GM18870 (cell line): Measurements from ENCODE around the gene CYP1B1.
"Not testable (repeated sequence)": the region's sequence is repeated elsewhere in the genome, so short reads cannot be mapped to it uniquely, and the experiment has no call there.

Experiments used
- ATAC-seq: cut with Tn5 transposase; IDR thresholded peaks from one replicate; pipeline ENCODE4 v1.9.1; 2021; ENCODE audit warnings: moderate library complexity; ENCODE audit not compliant: unreplicated experiment

Gene CYP1B1

GRCh38 chr2:38075507-38076151 is at the start of gene CYP1B1:
Gene CYP1B1, minus strand, starts transcription at chr2:38076151. Its CDS starts 763 bp downstream, at chr2:38075388.
- ATAC-seq: no peak

GRCh38 chr2:38125007-38125406 is 49.1 kb upstream of the CYP1B1 start:
- ATAC-seq: no peak

GRCh38 chr2:38123911-38124310 is 48.0 kb upstream of the CYP1B1 start:
- no peak for ATAC-seq

- ATAC-seq: no peak
These were observed 46.4 kb upstream of the CYP1B1 start for GRCh38 chr2:38122344-38122743.

GRCh38 chr2:38121481-38121880 is 45.5 kb upstream of the CYP1B1 start:
- no peak for ATAC-seq

- no peak for ATAC-seq
These were observed 44.9 kb upstream of the CYP1B1 start for GRCh38 chr2:38120829-38121228.

GRCh38 chr2:38120264-38120592 is 44.3 kb upstream of the CYP1B1 start:
- ATAC-seq: no peak

GRCh38 chr2:38116762-38117161 is 40.8 kb upstream of the CYP1B1 start:
- no peak for ATAC-seq

GRCh38 chr2:38115216-38116032 is 39.5 kb upstream of the CYP1B1 start:
- no peak for ATAC-seq

- ATAC-seq: no peak
These were observed 38.2 kb upstream of the CYP1B1 start for GRCh38 chr2:38113981-38114708.

GRCh38 chr2:38113051-38113450 is 37.1 kb upstream of the CYP1B1 start:
- ATAC-seq: no peak

- ATAC-seq: not testable (repeated sequence)
These were observed 35.4 kb upstream of the CYP1B1 start for GRCh38 chr2:38111350-38111749.

- peak; percentile 47 for ATAC-seq
These were observed 33.8 kb upstream of the CYP1B1 start for GRCh38 chr2:38109732-38110181.

- no peak for ATAC-seq
These were observed 33.2 kb upstream of the CYP1B1 start for GRCh38 chr2:38108907-38109731.

GRCh38 chr2:38107738-38108410 is 31.9 kb upstream of the CYP1B1 start:
- no peak for ATAC-seq

- no peak for ATAC-seq
These were observed 30.6 kb upstream of the CYP1B1 start for GRCh38 chr2:38106405-38107094.

GRCh38 chr2:38105922-38106321 is 30.0 kb upstream of the CYP1B1 start:
- no peak for ATAC-seq

- no peak for ATAC-seq
These were observed 28.6 kb upstream of the CYP1B1 start for GRCh38 chr2:38104598-38104997.

- no peak for ATAC-seq
These were observed 24.4 kb upstream of the CYP1B1 start for GRCh38 chr2:38100328-38100727.
